IMR-90 (cell line): ENCODE results near the gene ZFX. TPM values are rescaled to one million over a fixed set of nuclear protein-coding genes. Genes with fewer than 3 reads are reported as not detected.

Source experiments
- ATAC-seq: fragments of 200-7000 bp; cut with Tn5 transposase; 2 replicates; pipeline ENCODE4 v1.9.1; 2020; ENCODE audit warnings: low read depth, mild to moderate bottlenecking, moderate library complexity
- BruUV-seq: library from RNA; stranded (reverse); fragments of 400-500 nt; replicated peaks from 2 replicates; lab custom pipeline; 2021; lab: Mats Ljungman, UMichigan
- CTCF ChIA-PET: fragments of 300-600 bp; formaldehyde crosslinking; extraction: SDS; loops from one replicate; lab custom pipeline; 2021; ENCODE audit warnings: antibody characterized with exemption; lab: Yijun Ruan, JAX
- POLR2A ChIA-PET: fragments of 300-600 bp; sonication (Branson Sonifier 250); formaldehyde crosslinking; loops from one replicate; lab custom pipeline; 2022; ENCODE audit warnings: antibody characterized with exemption; ENCODE audit not compliant: unreplicated experiment; lab: Charles Lee
- DNase-seq: peaks from one replicate; pipeline ENCODE4 v3.0.0; 2013
- H2AFZ ChIP-seq: replicated peaks from 2 replicates; pipeline ENCODE3; 2013; ENCODE audit warnings: low read length, mild to moderate bottlenecking; ENCODE audit not compliant: poor library complexity
- H2AK5ac ChIP-seq: 2 replicates; pipeline ENCODE4 v1.6.1; 2013; ENCODE audit warnings: low read depth, low read length, inconsistent platforms
- H2AK9ac ChIP-seq: replicated peaks from 2 replicates; pipeline ENCODE3; 2013; ENCODE audit warnings: mild to moderate bottlenecking, low read depth, low read length, moderate library complexity; ENCODE audit not compliant: poor library complexity
- H2BK120ac ChIP-seq: 2 replicates; pipeline ENCODE4 v1.6.1; 2013; ENCODE audit warnings: low read depth, low read length, inconsistent platforms
- H2BK15ac ChIP-seq: 3 replicates; pipeline ENCODE4 v1.6.1; 2013; ENCODE audit warnings: low read depth, low read length, inconsistent platforms
- H2BK20ac ChIP-seq: 2 replicates; pipeline ENCODE4 v1.6.1; 2013; ENCODE audit warnings: low read depth, mild to moderate bottlenecking, inconsistent platforms, low read length, moderate library complexity
- H2BK5ac ChIP-seq: 2 replicates; pipeline ENCODE4 v1.6.1; 2013; ENCODE audit warnings: mild to moderate bottlenecking, low read depth, low read length, inconsistent platforms; ENCODE audit not compliant: poor library complexity, severe bottlenecking
- H3K14ac ChIP-seq: replicated peaks from 2 replicates; pipeline ENCODE4 v1.6.1; 2013; ENCODE audit warnings: low read depth, low read length, inconsistent platforms
- H3K18ac ChIP-seq: 2 replicates; pipeline ENCODE4 v1.6.1; 2013; ENCODE audit warnings: low read depth, low read length, control low read depth
- H3K23ac ChIP-seq: 2 replicates; pipeline ENCODE4 v1.6.1; 2013; ENCODE audit warnings: low read depth, low read length, inconsistent platforms
- H3K27ac ChIP-seq: 2 replicates; pipeline ENCODE4 v1.5.1; 2013; ENCODE audit warnings: mild to moderate bottlenecking, control low read depth, low read length; ENCODE audit not compliant: insufficient read depth
- H3K27me3 ChIP-seq: 2 replicates; pipeline ENCODE4 v1.6.1; 2013; ENCODE audit warnings: low read length; ENCODE audit not compliant: control insufficient read depth, insufficient read depth
- H3K36me3 ChIP-seq: 2 replicates; pipeline ENCODE4 v1.6.1; 2013; ENCODE audit warnings: low read length, mixed read lengths; ENCODE audit not compliant: control insufficient read depth, insufficient read depth
- H3K4ac ChIP-seq: 2 replicates; pipeline ENCODE4 v1.6.1; 2013; ENCODE audit warnings: low read depth, low read length, inconsistent platforms
- H3K4me1 ChIP-seq: 2 replicates; pipeline ENCODE4 v1.6.1; 2013; ENCODE audit warnings: low read length, mixed read lengths; ENCODE audit not compliant: control insufficient read depth, insufficient read depth
- H3K4me2 ChIP-seq: 2 replicates; pipeline ENCODE4 v1.6.1; 2013; ENCODE audit warnings: low read depth, mild to moderate bottlenecking, control low read depth, low read length, moderate library complexity
- H3K4me3 ChIP-seq: 2 replicates; pipeline ENCODE4 v1.5.1; 2013; ENCODE audit warnings: low read depth, mild to moderate bottlenecking, control low read depth, low read length, moderate library complexity; ENCODE audit not compliant: insufficient read depth
- H3K56ac ChIP-seq: 2 replicates; pipeline ENCODE4 v1.6.1; 2013; ENCODE audit warnings: low read length, inconsistent platforms; ENCODE audit not compliant: insufficient read depth; ENCODE audit errors: extremely low read depth
- H3K79me1 ChIP-seq, 2 experiments: 2 replicates each; pipeline ENCODE4 v1.6.1; 2013; ENCODE audit warnings: low read length in 2 of 2, inconsistent platforms in 1 of 2, low read depth in 1 of 2
- H3K9ac ChIP-seq: 2 replicates; pipeline ENCODE4 v1.6.1; 2013; ENCODE audit warnings: low read depth, low read length, control low read depth
- H3K9me1 ChIP-seq: 2 replicates; pipeline ENCODE4 v1.6.1; 2013; ENCODE audit warnings: low read length, inconsistent platforms; ENCODE audit not compliant: insufficient read depth
- H3K9me3 ChIP-seq: 2 replicates; pipeline ENCODE4 v1.6.1; 2013; ENCODE audit warnings: low read length; ENCODE audit not compliant: control insufficient read depth, insufficient read depth
- H4K20me1 ChIP-seq: 2 replicates; pipeline ENCODE4 v1.6.1; 2013; ENCODE audit warnings: low read length, inconsistent platforms; ENCODE audit not compliant: insufficient read depth
- H4K5ac ChIP-seq: 2 replicates; pipeline ENCODE4 v1.6.1; 2013; ENCODE audit warnings: mild to moderate bottlenecking, low read depth, low read length, control low read depth
- H4K8ac ChIP-seq, 2 experiments: 2 replicates each; pipeline ENCODE4 v1.6.1; 2013; ENCODE audit warnings: low read depth in 2 of 2, low read length in 2 of 2, control low read depth in 1 of 2, inconsistent platforms in 1 of 2
- H4K91ac ChIP-seq: 2 replicates; pipeline ENCODE4 v1.6.1; 2013; ENCODE audit warnings: low read depth, low read length, inconsistent platforms; ENCODE audit not compliant: insufficient read depth
- CTCF ChIP-seq: conservative IDR thresholded peaks from 2 replicates; pipeline ENCODE4 v1.5.1; 2012; ENCODE audit warnings: mild to moderate bottlenecking, low read depth, low read length, improper control_type of control experiment
- MAFK ChIP-seq: IDR thresholded peaks from 2 replicates; pipeline ENCODE4 v1.6.1; 2012; ENCODE audit warnings: low read depth, low read length, improper control_type of control experiment
- RAD21 ChIP-seq: IDR thresholded peaks from 2 replicates; pipeline ENCODE4 v1.6.1; 2012; ENCODE audit warnings: low read length, improper control_type of control experiment
- RCOR1 ChIP-seq: IDR thresholded peaks from 2 replicates; pipeline ENCODE4 v1.6.1; 2012; ENCODE audit warnings: mild to moderate bottlenecking, low read length, improper control_type of control experiment; ENCODE audit not compliant: insufficient replicate concordance
- RFX5 ChIP-seq: IDR thresholded peaks from 2 replicates; pipeline ENCODE4 v1.8.0; 2012; ENCODE audit warnings: low read depth, mild to moderate bottlenecking, low read length, moderate library complexity
- SMC3 ChIP-seq: fragments of 150-350 bp; IDR thresholded peaks from 2 replicates; pipeline ENCODE4 v1.6.1; 2016; ENCODE audit warnings: low read depth, mild to moderate bottlenecking, antibody characterized with exemption, low read length, moderate library complexity
- WGBS, 2 experiments: methylation state at CpG; one replicate each; pipeline versions ENCODE4 v1.1.5 to v1.1.7; 2013; ENCODE audit warnings: missing lambda C conversion rate in 2 of 2; ENCODE audit not compliant: insufficient read length in 1 of 2; ENCODE audit errors: extremely low coverage in 2 of 2; 5-methylcytosine and 5-hydroxymethylcytosine counted together
- dilution Hi-C: fragments of 300-500 bp; cut with HindIII; formaldehyde crosslinking; loops from one replicate; pipeline ENCODE4 v1.14.3; 2018; ENCODE audit warnings: low sequenced_read_pairs; ENCODE audit not compliant: unreplicated experiment
- in situ Hi-C: fragments of 300-500 bp; cut with MboI; formaldehyde crosslinking; loops from 3 replicates; pipeline ENCODE4 v1.14.3; 2019; ENCODE audit warnings: low sequenced_read_pairs, inconsistent platforms, mixed read lengths
- intact Hi-C: fragments of 100-400 bp; cut with micrococcal nuclease; formaldehyde crosslinking; loops from 2 replicates; pipeline ENCODE4 v1.10.0; 2022
- polyA plus RNA-seq, 3 experiments: library from polyadenylated mRNA; depleted of rRNA; stranded (reverse); fragments of >200 nt; gene quantifications; 2 replicates each; pipeline ENCODE4 v1.2.3, GENCODE V29; 2012; ENCODE audit warnings: low replicate concordance in 1 of 3
- total RNA-seq: library from RNA; depleted of rRNA; stranded (reverse); fragments of >200 nt; gene quantifications from 2 replicates; pipeline ENCODE4 v1.2.3, GENCODE V29; 2012

The ZFX gene
- total and polyA plus RNA-seq, 2 of the 4 experiments (the other 2 are of a cell fraction) = 16.0 to 99.3 TPM

- no peak overlapping the region for H3K4me3 ChIP-seq
- no peaks in the 10 kb centered on the region for H3K9me3 ChIP-seq
- H3K4me1 ChIP-seq = no peaks in the 10 kb centered on the region
- no peak overlapping the region for H3K9ac ChIP-seq
- in situ Hi-C loops (no loop called here), intact Hi-C loops (loop anchor here (2.0 to 10.0 kb wide), 3 partner anchors 161 to 547 kb away; partner anchors contain the start of genes APOO and CXorf58), dilution Hi-C loops (no loop called here)
- no peaks in the 10 kb centered on the region for H3K79me1 ChIP-seq
- no peak overlapping the region for H3K4ac ChIP-seq
- no peak overlapping the region for H3K14ac ChIP-seq
- peak; percentile 57 for TF ChIP-seq RAD21
- TF ChIP-seq CTCF = peak; percentile 49
- no peak for TF ChIP-seq RCOR1
- no peak for TF ChIP-seq MAFK
- TF ChIP-seq SMC3 = peak; percentile 27; the same call in 1 of the 2 replicates
- no peak for TF ChIP-seq RFX5
- H4K91ac ChIP-seq = no peak overlapping the region
- no peak overlapping the region for H3K4me2 ChIP-seq
- no peak overlapping the region for H4K8ac ChIP-seq
- no peak overlapping the region for H3K56ac ChIP-seq
- H3K23ac ChIP-seq = no peak overlapping the region
- POLR2A ChIA-PET = no interaction called here
- no peak overlapping the region for H3K18ac ChIP-seq
- no peak overlapping the region for H2BK5ac ChIP-seq
- no peaks in the 10 kb centered on the region for H3K36me3 ChIP-seq
- H3K27me3 ChIP-seq = peaks cover 4% of the 10 kb centered on the region; the same call in 1 of the 2 replicates
- no peak overlapping the region for H2AK9ac ChIP-seq
- no peak overlapping the region for H2BK20ac ChIP-seq
- H3K27ac ChIP-seq = no peak overlapping the region
- WGBS, 2 experiments = 60% methylated on average over 2 of the region's 13 CpGs; no CpG with 5 or more reads in 1 of the 2 experiments
- peak overlapping the region; percentile 75; the same call in 1 of the 2 replicates for H2AK5ac ChIP-seq
- no peak overlapping the region for H2BK15ac ChIP-seq
- no peak overlapping the region for H2AFZ ChIP-seq
- H4K20me1 ChIP-seq = no peaks in the 10 kb centered on the region
- H4K5ac ChIP-seq = no peak overlapping the region
- BruUV-seq = no TSS peak
- peak; percentile 65; the same call in 1 of the 2 replicates for ATAC-seq
- H3K9me1 ChIP-seq = peaks cover 5% of the 10 kb centered on the region; the same call in 1 of the 2 replicates
- no peak overlapping the region for H2BK120ac ChIP-seq
- CTCF ChIA-PET = interaction anchor here (0.7 kb wide), 2 partner anchors 9 to 1493 kb away, joined by 3 to 5 read pairs; no protein-coding TSS in a partner anchor
- DNase-seq = peak; percentile 39
Measured at GRCh38 chrX:24241822-24242648, 92.5 kb downstream of the ZFX start.
